Lower leg skin (tissue), 4 donors: ENCODE results near the gene NMNAT3. TPM values are rescaled to one million over a fixed set of nuclear protein-coding genes. Genes with fewer than 3 reads are reported as not detected.

Source experiments
- DNase-seq, 2 donors: peaks; one replicate each; pipeline ENCODE4 v3.0.0-alpha.2; 2019; ENCODE audit warnings: low spot score in 2 of 2
- H3K4me3 ChIP-seq: fragments of 200-600 bp; sonication (generic); 2 replicates; pipeline ENCODE4 v1.5.1; 2017; ENCODE audit warnings: mild to moderate bottlenecking, low read depth; ENCODE audit not compliant: poor library complexity, severe bottlenecking
- POLR2A ChIP-seq, 2 donors: fragments of 450-650 bp; IDR thresholded peaks; one replicate each; pipeline ENCODE4 v1.6.1; 2016 to 2017; ENCODE audit warnings: antibody characterized with exemption in 2 of 2, mild to moderate bottlenecking in 1 of 2, moderate library complexity in 1 of 2
- WGBS, 2 donors: methylation state at CpG; one replicate each; pipeline ENCODE4 v1.1.5; 2018; 5-methylcytosine and 5-hydroxymethylcytosine counted together
- intact Hi-C: fragments of 100-400 bp; cut with DNase I; formaldehyde crosslinking; loops from one replicate; pipeline ENCODE4 v1.15.0; 2023; ENCODE audit warnings: low total_unique reads
- total RNA-seq, 4 donors: library from RNA; depleted of rRNA; stranded (reverse); fragments of >200 nt; gene quantifications; one replicate each; pipeline ENCODE4 v1.1.0, GENCODE V29; 2016
- TF ChIP-seq, protein P1 (sequence below), 3 donors: fragments of 450-650 bp; IDR thresholded peaks; one replicate each; pipeline ENCODE4 v1.5.1; 2016; ENCODE audit warnings: antibody characterized with exemption in 3 of 3, mild to moderate bottlenecking in 3 of 3, moderate library complexity in 2 of 3

Gene NMNAT3
- total RNA-seq, 4 donors from 2014 or later: 33.6 to 41.9 (median 37.5) TPM

DNA sequence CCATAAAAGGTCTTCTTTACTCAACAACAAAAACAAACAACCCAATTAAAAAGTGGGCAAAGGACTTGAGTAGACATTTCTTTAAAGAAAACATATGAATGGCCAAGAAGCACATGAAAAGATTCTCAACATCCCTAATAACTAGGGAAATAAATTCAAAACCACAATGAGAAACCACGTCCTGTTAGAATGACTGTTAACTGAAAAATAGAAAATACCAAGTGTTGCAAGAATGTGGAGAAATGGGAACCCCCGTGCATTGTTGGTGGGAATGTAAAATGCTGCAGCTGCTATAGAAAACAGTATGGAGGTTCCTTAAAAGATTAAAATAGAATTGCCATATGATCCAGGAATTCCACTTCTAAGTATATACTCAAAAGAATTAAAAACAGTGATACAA, 34.8 kb downstream of the NMNAT3 start:
- TF ChIP-seq POLR2A (IDR thresholded peaks at IDR 0.05): no peak
- TF ChIP-seq, protein P1, sequence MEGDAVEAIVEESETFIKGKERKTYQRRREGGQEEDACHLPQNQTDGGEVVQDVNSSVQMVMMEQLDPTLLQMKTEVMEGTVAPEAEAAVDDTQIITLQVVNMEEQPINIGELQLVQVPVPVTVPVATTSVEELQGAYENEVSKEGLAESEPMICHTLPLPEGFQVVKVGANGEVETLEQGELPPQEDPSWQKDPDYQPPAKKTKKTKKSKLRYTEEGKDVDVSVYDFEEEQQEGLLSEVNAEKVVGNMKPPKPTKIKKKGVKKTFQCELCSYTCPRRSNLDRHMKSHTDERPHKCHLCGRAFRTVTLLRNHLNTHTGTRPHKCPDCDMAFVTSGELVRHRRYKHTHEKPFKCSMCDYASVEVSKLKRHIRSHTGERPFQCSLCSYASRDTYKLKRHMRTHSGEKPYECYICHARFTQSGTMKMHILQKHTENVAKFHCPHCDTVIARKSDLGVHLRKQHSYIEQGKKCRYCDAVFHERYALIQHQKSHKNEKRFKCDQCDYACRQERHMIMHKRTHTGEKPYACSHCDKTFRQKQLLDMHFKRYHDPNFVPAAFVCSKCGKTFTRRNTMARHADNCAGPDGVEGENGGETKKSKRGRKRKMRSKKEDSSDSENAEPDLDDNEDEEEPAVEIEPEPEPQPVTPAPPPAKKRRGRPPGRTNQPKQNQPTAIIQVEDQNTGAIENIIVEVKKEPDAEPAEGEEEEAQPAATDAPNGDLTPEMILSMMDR (IDR thresholded peaks at IDR 0.05): no peak
- WGBS, 2 donors: 63 to 64% methylated on average over 2 of the region's 2 CpGs
- intact Hi-C loops: no loop called here
- DNase-seq: no peak
- H3K4me3 ChIP-seq: no peak overlapping the region

DNA sequence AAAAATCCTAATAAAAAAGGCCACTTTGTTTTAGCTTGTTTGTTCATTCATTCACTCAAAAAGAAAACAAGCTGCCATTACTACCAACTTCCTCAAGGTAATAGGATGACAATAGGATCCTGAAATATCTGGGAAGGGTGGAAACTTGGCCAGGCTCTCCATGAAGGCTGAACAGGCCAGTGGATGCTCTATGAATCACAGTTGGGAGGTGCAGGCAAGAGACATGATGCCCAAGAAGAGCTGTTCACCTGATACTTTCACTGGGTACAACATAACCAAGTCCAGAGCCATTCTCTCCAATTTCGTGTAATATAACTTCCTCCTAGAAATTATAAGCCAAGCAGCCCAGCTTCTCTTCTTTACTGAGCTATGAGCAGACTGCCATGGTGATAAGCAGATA, 37.3 kb downstream of the NMNAT3 start:
- WGBS, 2 donors: 56 to 61% methylated on average over 1 of the region's 1 CpG

DNA sequence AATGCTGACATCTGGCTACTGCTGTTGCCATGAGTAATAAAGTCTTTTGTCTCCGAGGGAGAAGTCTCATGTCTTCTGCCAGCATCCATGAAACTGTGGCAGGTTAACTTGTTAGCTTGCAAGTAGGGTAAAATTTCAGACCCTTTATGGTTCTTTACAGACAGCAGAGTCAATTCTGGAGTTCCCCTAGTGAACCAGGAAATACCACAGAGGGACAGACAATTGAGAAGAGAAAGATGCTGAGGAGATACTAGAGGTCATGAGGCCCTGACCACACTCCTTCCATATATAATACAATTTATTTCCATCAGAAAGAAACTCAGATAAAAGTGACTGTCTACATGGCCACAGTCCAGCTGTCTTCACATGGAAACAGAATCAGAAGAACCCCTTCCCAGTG, 38.1 kb downstream of the NMNAT3 start:
- TF ChIP-seq POLR2A (IDR thresholded peaks at IDR 0.05): no peak
- TF ChIP-seq, protein P1 (IDR thresholded peaks at IDR 0.05): no peak
- WGBS, 2 donors: 60 to 65% methylated on average over 1 of the region's 1 CpG
- intact Hi-C loops: no loop called here
- peak in 1 of 2 donors; percentile 1 for DNase-seq
- H3K4me3 ChIP-seq: no peak overlapping the region

More for the DNA sequence above, 37.3 kb downstream of the NMNAT3 start:
- no peak overlapping the region for H3K4me3 ChIP-seq
- TF ChIP-seq POLR2A (IDR thresholded peaks at IDR 0.05): no peak
- TF ChIP-seq, protein P1 (IDR thresholded peaks at IDR 0.05): no peak
- intact Hi-C loops: no loop called here
- peak in 1 of 2 donors; percentile 7 for DNase-seq

DNA sequence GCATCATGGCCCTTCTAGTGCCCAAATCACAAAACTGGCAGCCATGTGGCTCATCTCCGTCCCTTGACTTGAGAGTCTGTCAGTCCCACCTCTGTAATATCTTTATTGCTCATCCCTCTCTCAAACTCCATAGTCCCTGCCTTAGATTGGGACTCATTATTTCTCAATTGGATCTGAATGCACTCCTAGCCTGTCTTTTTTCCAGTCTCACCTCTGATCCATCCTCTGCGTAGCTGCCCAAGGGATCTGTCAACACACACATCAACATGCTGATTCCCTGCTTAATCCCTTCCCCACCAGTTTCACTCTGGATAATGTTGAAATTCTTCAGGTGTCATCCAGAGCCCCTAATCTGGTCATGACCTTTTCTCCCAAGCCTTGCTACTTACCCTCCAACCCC, 39.3 kb downstream of the NMNAT3 start:
- 89 to 98% methylated on average over 2 of the region's 2 CpGs for WGBS, 2 donors
- no peak for DNase-seq
- intact Hi-C loops: no loop called here
- no peak overlapping the region for H3K4me3 ChIP-seq
- TF ChIP-seq, protein P1 (IDR thresholded peaks at IDR 0.05): no peak
- no peak for TF ChIP-seq POLR2A (IDR thresholded peaks at IDR 0.05)

DNA sequence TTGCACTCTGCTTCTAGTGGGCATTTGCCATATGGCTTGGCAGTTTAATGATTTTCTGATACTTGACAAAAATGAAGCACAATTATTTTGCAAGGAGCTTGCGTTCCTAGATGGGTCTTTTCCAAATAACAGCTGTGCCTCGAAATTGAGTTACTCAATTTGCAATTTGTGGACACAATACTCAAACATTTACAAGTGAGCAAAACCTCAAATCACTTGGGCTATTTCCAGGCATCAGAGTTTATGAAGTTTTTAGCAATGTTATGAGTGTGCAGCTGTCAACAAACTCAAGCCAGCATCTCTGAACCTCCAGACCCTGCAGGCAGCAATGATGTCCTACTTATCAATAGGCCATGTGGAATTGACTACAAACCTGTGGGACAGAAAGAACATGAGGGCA, 41.3 kb downstream of the NMNAT3 start:
- H3K4me3 ChIP-seq: no peak overlapping the region
- intact Hi-C loops: no loop called here
- 52 to 68% methylated on average over 2 of the region's 2 CpGs for WGBS, 2 donors
- DNase-seq: no peak
- TF ChIP-seq POLR2A (IDR thresholded peaks at IDR 0.05): no peak
- TF ChIP-seq, protein P1 (IDR thresholded peaks at IDR 0.05): no peak

DNA sequence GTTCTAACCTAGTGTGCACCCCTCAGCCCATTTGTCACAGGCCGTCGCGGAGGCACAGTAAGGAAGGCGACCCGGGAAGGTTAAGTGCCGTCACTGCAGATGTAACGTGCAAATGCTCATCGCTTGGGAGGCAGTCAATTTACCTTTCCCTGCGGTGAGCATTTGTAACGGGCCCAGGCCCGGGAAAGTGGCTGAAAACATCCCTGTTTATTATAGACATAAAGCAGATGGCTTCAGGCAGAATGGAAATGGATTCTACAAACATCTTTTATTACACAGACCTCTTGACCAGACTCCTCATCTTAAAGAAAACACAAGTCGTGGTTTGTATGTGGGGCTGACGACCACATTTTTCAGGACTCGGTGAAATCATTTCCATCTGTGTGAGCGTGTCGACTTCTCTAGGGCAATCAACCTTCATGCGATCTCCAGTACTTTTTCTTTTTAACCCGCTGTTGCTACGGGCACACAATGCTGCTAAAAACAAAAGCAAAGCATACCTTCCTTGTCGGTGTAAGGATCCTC, 43.6 kb downstream of the NMNAT3 start:
- DNase-seq: no peak
- TF ChIP-seq, protein P1 (IDR thresholded peaks at IDR 0.05): no peak
- no peak for TF ChIP-seq POLR2A (IDR thresholded peaks at IDR 0.05)
- intact Hi-C loops: no loop called here
- 80 to 82% methylated on average over 20 of the region's 20 CpGs for WGBS, 2 donors
- no peak overlapping the region for H3K4me3 ChIP-seq
